OCI-LY7 (cell line): ENCODE measurements around the gene FGGY. TPM values are rescaled to one million over a fixed set of nuclear protein-coding genes. Genes with fewer than 3 reads are reported as not detected.

Experiments used
- BruUV-seq: library from RNA; stranded (reverse); fragments of 400-500 nt; replicated peaks from 2 replicates; lab custom pipeline; 2021; lab: Mats Ljungman, UMichigan
- CTCF ChIA-PET: fragments of 300-600 bp; sonication (Branson Sonifier 250); formaldehyde crosslinking; loops from one replicate; lab custom pipeline; 2022; ENCODE audit warnings: antibody characterized with exemption; ENCODE audit not compliant: unreplicated experiment; lab: Charles Lee
- POLR2A ChIA-PET: fragments of 300-600 bp; sonication (Branson Sonifier 250); formaldehyde crosslinking; loops from one replicate; lab custom pipeline; 2022; ENCODE audit warnings: antibody characterized with exemption; lab: Charles Lee
- DNase-seq: peaks from one replicate; pipeline ENCODE4 v3.0.0-alpha.2; 2015; ENCODE audit warnings: low spot score
- H2AFZ ChIP-seq: fragments of 200-600 bp; sonication (generic), shearing (Covaris generic); 2 replicates; pipeline ENCODE4 v1.6.1; 2014; ENCODE audit warnings: mild to moderate bottlenecking, antibody characterized with exemption, low read length, moderate library complexity
- H3K27ac ChIP-seq: fragments of 200-600 bp; sonication (generic); 2 replicates; pipeline ENCODE4 v1.5.1; 2014; ENCODE audit warnings: mixed run types, low read depth, mild to moderate bottlenecking, moderate library complexity, low read length, inconsistent platforms; ENCODE audit not compliant: poor library complexity, severe bottlenecking
- H3K36me3 ChIP-seq: fragments of 200-600 bp; sonication (generic); 2 replicates; pipeline ENCODE4 v1.6.1; 2014; ENCODE audit warnings: mild to moderate bottlenecking, antibody characterized with exemption, low read length, moderate library complexity, mixed read lengths; ENCODE audit not compliant: insufficient read depth
- H3K4me1 ChIP-seq: fragments of 200-600 bp; sonication (generic); 2 replicates; pipeline ENCODE4 v1.5.1; 2014; ENCODE audit warnings: mild to moderate bottlenecking, low read length; ENCODE audit not compliant: insufficient read depth, poor library complexity, severe bottlenecking
- H3K4me2 ChIP-seq: fragments of 200-600 bp; sonication (generic); 2 replicates; pipeline ENCODE4 v1.6.1; 2014; ENCODE audit warnings: mild to moderate bottlenecking, low read length
- H3K4me3 ChIP-seq: fragments of 200-600 bp; sonication (generic); 2 replicates; pipeline ENCODE4 v1.5.1; 2014; ENCODE audit warnings: mild to moderate bottlenecking, low read depth, low read length; ENCODE audit not compliant: poor library complexity, severe bottlenecking
- H3K79me2 ChIP-seq: fragments of 200-600 bp; sonication (generic); 2 replicates; pipeline ENCODE4 v1.6.1; 2016; ENCODE audit warnings: low read depth, mild to moderate bottlenecking, low read length, moderate library complexity, mixed read lengths; ENCODE audit not compliant: insufficient read depth
- H3K9me2 ChIP-seq: fragments of 200-600 bp; sonication (generic); 2 replicates; pipeline ENCODE4 v1.6.1; 2016; ENCODE audit warnings: mild to moderate bottlenecking, low read length, mixed read lengths; ENCODE audit not compliant: insufficient read depth
- H3K9me3 ChIP-seq: fragments of 200-600 bp; sonication (generic); 2 replicates; pipeline ENCODE4 v1.6.1; 2014; ENCODE audit warnings: mild to moderate bottlenecking, mixed run types, low read length, mixed read lengths
- H4K20me1 ChIP-seq: fragments of 200-600 bp; sonication (generic); 2 replicates; pipeline ENCODE4 v1.6.1; 2014; ENCODE audit warnings: mild to moderate bottlenecking, antibody characterized with exemption, low read length, moderate library complexity, mixed read lengths; ENCODE audit not compliant: insufficient read depth
- EZH2phosphoT487 ChIP-seq: fragments of 200-600 bp; sonication (generic); IDR thresholded peaks from 2 replicates; pipeline ENCODE4 v1.6.1; 2018; ENCODE audit warnings: low read depth, borderline replicate concordance, mild to moderate bottlenecking, mixed run types, antibody characterized with exemption, low read length, moderate library complexity, mixed read lengths
- intact Hi-C: fragments of 100-400 bp; cut with micrococcal nuclease; formaldehyde crosslinking; loops from one replicate; pipeline ENCODE4 v1.10.0; 2022; ENCODE audit not compliant: unreplicated experiment
- total RNA-seq, 2 experiments: library from RNA; depleted of rRNA in 1 of 2; stranded (reverse); fragments of >200 nt in 1 of 2; shearing (Covaris generic) in 1 of 2; gene quantifications; 2 replicates each; pipeline ENCODE4 v1.2.3, GENCODE V29; 2014 to 2022
- TF ChIP-seq, protein P1 (sequence below): fragments of 200-600 bp; sonication (generic); conservative IDR thresholded peaks from 2 replicates; pipeline ENCODE4 v1.5.1; 2014; ENCODE audit warnings: mild to moderate bottlenecking, antibody characterized with exemption, low read length, moderate library complexity, mixed read lengths

Gene FGGY
- total RNA-seq, 2 experiments from 2014 or later: 0.63 to 4.5 TPM

DNA sequence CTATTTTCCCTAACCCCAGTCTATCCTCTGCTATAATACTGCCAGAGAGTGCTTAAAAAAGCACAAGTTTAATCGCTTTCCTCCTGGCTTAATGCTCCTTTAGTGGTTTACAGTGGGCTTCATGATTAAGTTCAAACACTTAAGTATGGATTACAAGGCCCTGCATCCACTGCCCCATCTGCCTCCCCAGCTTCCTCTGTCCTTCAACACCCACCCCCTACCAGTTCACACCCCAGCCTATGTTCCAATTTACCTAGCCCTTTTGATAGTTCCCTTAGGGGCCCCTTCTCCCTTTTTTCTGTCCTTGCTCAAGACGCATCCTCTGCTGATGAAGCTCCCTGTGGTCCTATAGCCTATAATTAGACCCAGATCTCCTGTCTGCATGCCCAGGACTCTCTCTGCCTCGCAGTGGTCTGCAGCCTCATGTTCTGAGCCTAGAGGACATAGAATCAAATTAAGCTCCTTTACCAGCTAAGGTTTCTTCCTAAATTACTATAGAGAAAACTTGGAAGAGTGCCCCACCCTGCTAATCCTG lies 212.5 kb downstream of the FGGY start:
- no peaks in the 10 kb centered on the region for H3K36me3 ChIP-seq
- POLR2A ChIA-PET: interaction anchor here (0.5 to 0.9 kb wide), 2 partner anchors 12 to 217 kb away, joined by 3 to 8 read pairs; no protein-coding TSS in a partner anchor
- no TSS peak for BruUV-seq
- no peak overlapping the region for H2AFZ ChIP-seq
- H3K79me2 ChIP-seq: no peaks in the 10 kb centered on the region
- no peak overlapping the region for H3K4me3 ChIP-seq
- H3K4me2 ChIP-seq: no peak overlapping the region
- CTCF ChIA-PET: no interaction called here
- no peaks in the 10 kb centered on the region for H3K9me2 ChIP-seq
- H3K27ac ChIP-seq: no peak overlapping the region
- no peaks in the 10 kb centered on the region for H3K4me1 ChIP-seq
- no peak for DNase-seq
- intact Hi-C loops: no loop called here
- TF ChIP-seq EZH2phosphoT487: no peak
- TF ChIP-seq, protein P1, sequence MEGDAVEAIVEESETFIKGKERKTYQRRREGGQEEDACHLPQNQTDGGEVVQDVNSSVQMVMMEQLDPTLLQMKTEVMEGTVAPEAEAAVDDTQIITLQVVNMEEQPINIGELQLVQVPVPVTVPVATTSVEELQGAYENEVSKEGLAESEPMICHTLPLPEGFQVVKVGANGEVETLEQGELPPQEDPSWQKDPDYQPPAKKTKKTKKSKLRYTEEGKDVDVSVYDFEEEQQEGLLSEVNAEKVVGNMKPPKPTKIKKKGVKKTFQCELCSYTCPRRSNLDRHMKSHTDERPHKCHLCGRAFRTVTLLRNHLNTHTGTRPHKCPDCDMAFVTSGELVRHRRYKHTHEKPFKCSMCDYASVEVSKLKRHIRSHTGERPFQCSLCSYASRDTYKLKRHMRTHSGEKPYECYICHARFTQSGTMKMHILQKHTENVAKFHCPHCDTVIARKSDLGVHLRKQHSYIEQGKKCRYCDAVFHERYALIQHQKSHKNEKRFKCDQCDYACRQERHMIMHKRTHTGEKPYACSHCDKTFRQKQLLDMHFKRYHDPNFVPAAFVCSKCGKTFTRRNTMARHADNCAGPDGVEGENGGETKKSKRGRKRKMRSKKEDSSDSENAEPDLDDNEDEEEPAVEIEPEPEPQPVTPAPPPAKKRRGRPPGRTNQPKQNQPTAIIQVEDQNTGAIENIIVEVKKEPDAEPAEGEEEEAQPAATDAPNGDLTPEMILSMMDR: no peak
- H4K20me1 ChIP-seq: no peaks in the 10 kb centered on the region
- no peaks in the 10 kb centered on the region for H3K9me3 ChIP-seq

DNA sequence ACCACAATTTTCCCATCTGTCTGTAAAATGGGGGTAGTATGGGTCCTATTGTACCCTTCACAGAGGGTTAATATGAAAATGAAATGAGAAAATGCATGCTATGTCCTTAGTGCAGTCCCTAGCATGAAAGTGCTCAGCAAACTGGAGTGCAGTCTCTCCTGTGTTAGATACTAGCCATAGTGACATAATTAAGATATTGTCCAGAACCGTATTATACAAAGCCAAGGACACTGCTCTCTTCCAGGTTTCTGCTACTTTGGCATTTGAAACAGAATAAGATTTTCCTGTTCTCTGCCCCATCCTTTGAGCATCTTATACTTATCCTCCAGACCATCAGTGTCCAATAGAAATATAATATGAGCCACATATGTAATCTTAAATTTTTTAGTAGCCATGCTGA lies 213.4 kb downstream of the FGGY start:
- no peaks in the 10 kb centered on the region for H3K9me2 ChIP-seq
- BruUV-seq: no TSS peak
- CTCF ChIA-PET: no interaction called here
- H3K79me2 ChIP-seq: no peaks in the 10 kb centered on the region
- no peak overlapping the region for H2AFZ ChIP-seq
- no peak overlapping the region for H3K27ac ChIP-seq
- TF ChIP-seq EZH2phosphoT487: no peak
- TF ChIP-seq, protein P1: no peak
- H4K20me1 ChIP-seq: no peaks in the 10 kb centered on the region
- POLR2A ChIA-PET: interaction anchor here (0.5 to 0.9 kb wide), 2 partner anchors 11 to 218 kb away, joined by 3 to 8 read pairs; no protein-coding TSS in a partner anchor
- intact Hi-C loops: no loop called here
- H3K4me2 ChIP-seq: no peak overlapping the region
- H3K9me3 ChIP-seq: no peaks in the 10 kb centered on the region
- H3K36me3 ChIP-seq: no peaks in the 10 kb centered on the region
- H3K4me3 ChIP-seq: no peak overlapping the region
- DNase-seq: no peak
- no peaks in the 10 kb centered on the region for H3K4me1 ChIP-seq
